SK-N-MC (cell line): ENCODE measurements around the gene PRF1.

Experiments
- EZH2 ChIP-seq: fragments of 200-600 bp; sonication (generic); IDR thresholded peaks from one replicate; pipeline ENCODE4 v1.6.1; 2017; ENCODE audit warnings: antibody characterized with exemption
- POLR2AphosphoS5 ChIP-seq: IDR thresholded peaks from 2 replicates; pipeline ENCODE4 v1.6.1; 2012; ENCODE audit warnings: mild to moderate bottlenecking, low read depth, low read length, borderline replicate concordance

DNA sequence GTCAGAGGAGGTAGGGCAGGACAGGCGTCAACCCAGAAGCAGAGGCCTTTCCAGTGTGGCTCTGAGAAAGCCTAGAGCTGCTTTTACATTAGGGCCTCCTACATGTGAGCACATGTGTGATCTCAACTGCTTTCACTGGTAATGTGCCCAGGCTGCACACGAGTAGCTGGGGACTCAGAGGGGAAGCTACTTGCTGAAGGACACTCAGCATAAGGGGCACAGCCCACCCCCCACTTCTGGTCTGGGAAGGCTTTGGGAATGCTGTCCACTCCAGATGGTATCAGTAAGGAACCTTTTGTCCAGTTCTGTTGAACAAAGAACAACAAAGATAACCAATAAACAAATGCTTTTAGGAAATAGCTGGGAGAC is 18.9 kb downstream of the PRF1 start:
- TF ChIP-seq POLR2AphosphoS5: no peak
- TF ChIP-seq EZH2: no peak
